Trophoblast cell (in vitro differentiated cells and primary cell): ENCODE results near the gene RIN3.
"Not testable (repeated sequence)": the region's sequence is repeated elsewhere in the genome, so short reads cannot be mapped to it uniquely, and the experiment has no call there.

Experiments used
- DNase-seq, 2 donors: peaks; one replicate each; pipeline ENCODE4 v3.0.0-alpha.2; 2016
- H2AFZ ChIP-seq: 2 replicates; pipeline ENCODE4 v1.6.1; 2013; ENCODE audit warnings: low read length, moderate library complexity, mild to moderate bottlenecking; ENCODE audit not compliant: insufficient read depth, poor library complexity
- H2AK5ac ChIP-seq: 2 replicates; pipeline ENCODE4 v1.6.1; 2013; ENCODE audit warnings: mild to moderate bottlenecking, low read length
- H2BK120ac ChIP-seq: 2 replicates; pipeline ENCODE4 v1.6.1; 2013; ENCODE audit warnings: low read length, mild to moderate bottlenecking, moderate library complexity; ENCODE audit not compliant: insufficient read depth, poor library complexity
- H2BK12ac ChIP-seq: 2 replicates; pipeline ENCODE4 v1.6.1; 2013; ENCODE audit warnings: mild to moderate bottlenecking, low read length, moderate library complexity
- H2BK5ac ChIP-seq: 2 replicates; pipeline ENCODE4 v1.6.1; 2013; ENCODE audit warnings: low read length, low read depth, moderate library complexity, mild to moderate bottlenecking; ENCODE audit not compliant: poor library complexity
- H3K14ac ChIP-seq: 2 replicates; pipeline ENCODE4 v1.6.1; 2013; ENCODE audit warnings: mild to moderate bottlenecking, low read length
- H3K18ac ChIP-seq: 2 replicates; pipeline ENCODE4 v1.6.1; 2013; ENCODE audit warnings: mild to moderate bottlenecking, low read length
- H3K23ac ChIP-seq: 2 replicates; pipeline ENCODE4 v1.6.1; 2013; ENCODE audit warnings: low read length
- H3K27ac ChIP-seq: 2 replicates; pipeline ENCODE4 v1.5.1; 2013; ENCODE audit warnings: low read depth, mild to moderate bottlenecking, inconsistent platforms, low read length, moderate library complexity
- H3K27me3 ChIP-seq: 2 replicates; pipeline ENCODE4 v1.6.1; 2013; ENCODE audit warnings: inconsistent platforms, mild to moderate bottlenecking, low read length, moderate library complexity; ENCODE audit not compliant: insufficient read depth
- H3K36me3 ChIP-seq, 2 experiments: 1 replicate in 1 of 2; 2 replicates in 1 of 2; pipeline ENCODE4 v1.6.1; 2013; ENCODE audit warnings: low read length in 2 of 2, mild to moderate bottlenecking in 2 of 2, moderate library complexity in 1 of 2; ENCODE audit not compliant: insufficient read depth in 2 of 2, control insufficient read depth in 1 of 2
- H3K4ac ChIP-seq: 2 replicates; pipeline ENCODE4 v1.6.1; 2013; ENCODE audit warnings: low read depth, mild to moderate bottlenecking, low read length, moderate library complexity
- H3K4me1 ChIP-seq, 2 experiments: 1 replicate in 1 of 2; 2 replicates in 1 of 2; pipeline ENCODE4 v1.6.1; 2013; ENCODE audit warnings: low read length in 2 of 2, mild to moderate bottlenecking in 2 of 2, moderate library complexity in 1 of 2; ENCODE audit not compliant: insufficient read depth in 2 of 2, control insufficient read depth in 1 of 2
- H3K4me2 ChIP-seq: 2 replicates; pipeline ENCODE4 v1.6.1; 2013; ENCODE audit warnings: inconsistent platforms, mild to moderate bottlenecking, low read length, moderate library complexity
- H3K4me3 ChIP-seq: 2 replicates; pipeline ENCODE4 v1.5.1; 2013; ENCODE audit warnings: mild to moderate bottlenecking, low read depth, low read length, inconsistent platforms
- H3K79me1 ChIP-seq: one replicate; pipeline ENCODE4 v1.6.1; 2013; ENCODE audit warnings: low read length
- H3K79me2 ChIP-seq: 2 replicates; pipeline ENCODE4 v1.6.1; 2013; ENCODE audit warnings: low read length, mild to moderate bottlenecking; ENCODE audit not compliant: control insufficient read depth, insufficient read depth, poor library complexity
- H3K9ac ChIP-seq: 2 replicates; pipeline ENCODE4 v1.6.1; 2013; ENCODE audit warnings: mild to moderate bottlenecking, low read length
- H3K9me3 ChIP-seq: 2 replicates; pipeline ENCODE4 v1.6.1; 2013; ENCODE audit warnings: low read depth, mild to moderate bottlenecking, control low read depth, inconsistent platforms, low read length; ENCODE audit not compliant: insufficient read depth
- H4K12ac ChIP-seq: 2 replicates; pipeline ENCODE4 v1.6.1; 2013; ENCODE audit warnings: low read depth, mild to moderate bottlenecking, low read length, moderate library complexity
- H4K8ac ChIP-seq: 2 replicates; pipeline ENCODE4 v1.6.1; 2013; ENCODE audit warnings: low read depth, mild to moderate bottlenecking, low read length, moderate library complexity
- H4K91ac ChIP-seq: one replicate; pipeline ENCODE4 v1.6.1; 2013; ENCODE audit warnings: low read depth, mild to moderate bottlenecking, low read length, moderate library complexity
- WGBS: extraction: QIAGEN DNeasy Blood & Tissue Kit; methylation state at CpG from one replicate; pipeline ENCODE4 v1.1.7; 2013; ENCODE audit warnings: missing lambda C conversion rate; ENCODE audit not compliant: insufficient read length, insufficient coverage; ENCODE audit errors: extremely low coverage; 5-methylcytosine and 5-hydroxymethylcytosine counted together

The RIN3 gene

GRCh38 chr14:92638904-92639303, 125.3 kb downstream of the RIN3 start:
- H3K36me3 ChIP-seq, result peaks cover 2 to 3% of the 10 kb centered on the region in 2 experiments
- no peaks in the 10 kb centered on the region for H3K27me3 ChIP-seq
- peaks cover 2% of the 10 kb centered on the region for H3K9me3 ChIP-seq
- H3K23ac ChIP-seq, result no peak overlapping the region
- no peak overlapping the region for H3K18ac ChIP-seq
- no peak overlapping the region for H2AFZ ChIP-seq
- H3K4me1 ChIP-seq, result peaks cover 1% of the 10 kb centered on the region in 2 experiments
- no peak overlapping the region for H3K4me3 ChIP-seq
- no peak overlapping the region for H3K4ac ChIP-seq
- H4K12ac ChIP-seq, result no peak overlapping the region
- DNase-seq, result no peak
- no peak overlapping the region for H3K27ac ChIP-seq
- H3K4me2 ChIP-seq, result no peak overlapping the region
- no peak overlapping the region for H2BK5ac ChIP-seq
- no peak overlapping the region for H2BK12ac ChIP-seq
- WGBS, result no CpG with 5 or more reads among the region's 7 CpGs
- no peak overlapping the region for H4K8ac ChIP-seq
- H3K14ac ChIP-seq, result no peak overlapping the region
- H4K91ac ChIP-seq, result no peak overlapping the region
- H2AK5ac ChIP-seq, result no peak overlapping the region
- H3K79me2 ChIP-seq, result no peaks in the 10 kb centered on the region
- no peak overlapping the region for H3K9ac ChIP-seq
- no peaks in the 10 kb centered on the region for H3K79me1 ChIP-seq
- H2BK120ac ChIP-seq, result no peak overlapping the region

GRCh38 chr14:92639472-92640117, 126.0 kb downstream of the RIN3 start:
- H3K4ac ChIP-seq, H3K79me2 ChIP-seq, H3K27me3 ChIP-seq, H3K23ac ChIP-seq, H4K91ac ChIP-seq, H3K79me1 ChIP-seq, H3K4me3 ChIP-seq, H3K18ac ChIP-seq, H2BK120ac ChIP-seq, DNase-seq, H3K27ac ChIP-seq, H4K8ac ChIP-seq, H3K4me1 ChIP-seq, H2AK5ac ChIP-seq, H2AFZ ChIP-seq, H3K14ac ChIP-seq, H3K4me2 ChIP-seq, H4K12ac ChIP-seq, H3K9ac ChIP-seq, H2BK12ac ChIP-seq, H3K36me3 ChIP-seq, H2BK5ac ChIP-seq, H3K9me3 ChIP-seq: not testable (repeated sequence)
- WGBS, result no CpG with 5 or more reads among the region's 23 CpGs

GRCh38 chr14:92641306-92641705, 127.7 kb downstream of the RIN3 start:
- H3K27ac ChIP-seq, result peak overlapping the region; percentile 26
- H3K9ac ChIP-seq, result no peak overlapping the region
- no peak overlapping the region for H4K12ac ChIP-seq
- peaks cover 2 to 7% of the 10 kb centered on the region in 2 experiments for H3K36me3 ChIP-seq
- peaks cover 9% of the 10 kb centered on the region for H3K79me1 ChIP-seq
- peaks cover 5% of the 10 kb centered on the region for H3K9me3 ChIP-seq
- H2BK5ac ChIP-seq, result no peak overlapping the region
- H3K4me1 ChIP-seq, result peaks cover 8 to 10% of the 10 kb centered on the region in 2 experiments
- no peak for DNase-seq
- H3K4ac ChIP-seq, result no peak overlapping the region
- H3K18ac ChIP-seq, result peak overlapping the region; percentile 31
- H2AFZ ChIP-seq, result no peak overlapping the region
- H3K4me3 ChIP-seq, result no peak overlapping the region
- H2BK12ac ChIP-seq, result no peak overlapping the region
- no peaks in the 10 kb centered on the region for H3K79me2 ChIP-seq
- peak overlapping the region; percentile 20 for H3K14ac ChIP-seq
- no CpG with 5 or more reads among the region's 10 CpGs for WGBS
- no peak overlapping the region for H4K8ac ChIP-seq
- no peak overlapping the region for H2AK5ac ChIP-seq
- H4K91ac ChIP-seq, result peak overlapping the region; percentile 29
- no peak overlapping the region for H3K23ac ChIP-seq
- H3K27me3 ChIP-seq, result no peaks in the 10 kb centered on the region
- H3K4me2 ChIP-seq, result no peak overlapping the region
- no peak overlapping the region for H2BK120ac ChIP-seq

GRCh38 chr14:92644171-92644969, 130.8 kb downstream of the RIN3 start:
- Histone ChIP-seq H3K4me3 (no peak overlapping the region), H3K23ac (no peak overlapping the region), H4K91ac (peak overlapping the region; percentile 36), H2AK5ac (peak overlapping the region; percentile 16), H3K27ac (peak overlapping the region; percentile 41), H4K8ac (peak overlapping the region; percentile 29), H3K4me1 (peaks cover 13 to 15% of the 10 kb centered on the region in 2 experiments), H2BK120ac (peak overlapping the region; percentile 16), H2BK5ac (peak overlapping the region; percentile 21), H3K36me3 (peaks cover 2 to 7% of the 10 kb centered on the region in 2 experiments), H2BK12ac (peak overlapping the region; percentile 60), H3K4me2 (no peak overlapping the region), H4K12ac (no peak overlapping the region), H3K18ac (peak overlapping the region; percentile 10), H3K79me1 (peaks cover 15% of the 10 kb centered on the region), H3K14ac (peak overlapping the region; percentile 34), H3K27me3 (no peaks in the 10 kb centered on the region), H3K9me3 (peaks cover 5% of the 10 kb centered on the region), H3K4ac (no peak overlapping the region), H3K79me2 (no peaks in the 10 kb centered on the region), H2AFZ (no peak overlapping the region), H3K9ac (no peak overlapping the region)
- DNase-seq, result peak; percentile 75 to 86
- no CpG with 5 or more reads among the region's 9 CpGs for WGBS
